H1 (cell line): Measurements from ENCODE around the gene ZNF358. TPM values are rescaled to one million over a fixed set of nuclear protein-coding genes. Genes with fewer than 3 reads are reported as not detected.

Source experiments
- CTCF ChIA-PET: fragments of 300-600 bp; sonication (Branson Sonifier 250); formaldehyde crosslinking; loops from one replicate; lab custom pipeline; 2021; ENCODE audit not compliant: partially characterized antibody; lab: Charles Lee
- POLR2A ChIA-PET: fragments of 300-600 bp; sonication (Branson Sonifier 250); formaldehyde crosslinking; loops from one replicate; lab custom pipeline; 2021; ENCODE audit warnings: inconsistent platforms; ENCODE audit not compliant: partially characterized antibody; lab: Charles Lee
- DNase-seq, 2 experiments: peaks; one replicate each; pipeline versions ENCODE4 v3.0.0 to v3.0.0-alpha.2; 2010 to 2022; ENCODE audit warnings: low spot score in 2 of 2, low read depth in 1 of 2, mixed read lengths in 1 of 2
- FAIRE-seq: peaks from 2 replicates; lab custom pipeline; 2011; peaks lifted over from hg19 to GRCh38; lab: Jason Lieb, UNC
- H2AFZ ChIP-seq: 2 replicates; pipeline ENCODE4 v1.8.1; 2012; ENCODE audit warnings: low read length, inconsistent platforms
- H2AK5ac ChIP-seq: 2 replicates; pipeline ENCODE4 v1.6.1; 2013; ENCODE audit warnings: low read depth, low read length
- H2BK120ac ChIP-seq: replicated peaks from 2 replicates; pipeline ENCODE3; 2013; ENCODE audit warnings: low read depth, low read length, inconsistent platforms
- H2BK12ac ChIP-seq: 2 replicates; pipeline ENCODE4 v1.6.1; 2013; ENCODE audit warnings: low read depth, low read length
- H2BK15ac ChIP-seq: 2 replicates; pipeline ENCODE4 v1.6.1; 2013; ENCODE audit warnings: low read length
- H2BK20ac ChIP-seq: 2 replicates; pipeline ENCODE4 v1.6.1; 2013; ENCODE audit warnings: low read length
- H2BK5ac ChIP-seq: 2 replicates; pipeline ENCODE4 v1.6.1; 2013; ENCODE audit warnings: low read depth, low read length
- H3K14ac ChIP-seq: 2 replicates; pipeline ENCODE4 v1.6.1; 2013; ENCODE audit warnings: inconsistent platforms; ENCODE audit not compliant: insufficient read length
- H3K18ac ChIP-seq: 2 replicates; pipeline ENCODE4 v1.6.1; 2013; ENCODE audit warnings: low read length; ENCODE audit errors: extremely low read depth
- H3K23ac ChIP-seq: 2 replicates; pipeline ENCODE4 v1.6.1; 2013; ENCODE audit warnings: inconsistent platforms; ENCODE audit not compliant: insufficient read length
- H3K23me2 ChIP-seq: 2 replicates; pipeline ENCODE4 v1.6.1; 2013; ENCODE audit warnings: low read depth, low read length
- H3K27ac ChIP-seq: 2 replicates; pipeline ENCODE4 v1.6.1; 2011; ENCODE audit warnings: low read depth, low read length, inconsistent platforms
- H3K27me3 ChIP-seq, 4 experiments: replicated peaks in 1 of 4; 1 replicate in 1 of 4; 2 replicates in 3 of 4; pipeline versions ENCODE4 v1.6.1 to v1.8.1; 2011 to 2013; ENCODE audit warnings: low read length in 3 of 4, mild to moderate bottlenecking in 3 of 4, inconsistent platforms in 2 of 4, mixed read lengths in 2 of 4, moderate library complexity in 1 of 4; ENCODE audit not compliant: control insufficient read depth in 3 of 4, insufficient read depth in 3 of 4; ENCODE audit errors: extremely low read depth in 1 of 4
- H3K36me3 ChIP-seq, 4 experiments: 2 replicates each; pipeline versions ENCODE4 v1.6.1 to v1.8.1; 2011 to 2013; ENCODE audit warnings: mild to moderate bottlenecking in 4 of 4, low read length in 3 of 4, moderate library complexity in 2 of 4, control low read depth in 1 of 4, inconsistent platforms in 1 of 4; ENCODE audit not compliant: insufficient read depth in 4 of 4, control insufficient read depth in 2 of 4
- H3K4ac ChIP-seq: replicated peaks from 2 replicates; pipeline ENCODE3; 2013; ENCODE audit warnings: low read length, low read depth, mixed read lengths, inconsistent platforms; ENCODE audit not compliant: insufficient read length
- H3K4me1 ChIP-seq, 4 experiments: replicated peaks in 1 of 4; 1 replicate in 1 of 4; 2 replicates in 3 of 4; pipeline versions ENCODE4 v1.6.1 to v1.8.1; 2011 to 2013; ENCODE audit warnings: low read length in 3 of 4, inconsistent platforms in 2 of 4, mixed read lengths in 1 of 4; ENCODE audit not compliant: insufficient read depth in 4 of 4, control insufficient read depth in 3 of 4
- H3K4me2 ChIP-seq, 2 experiments: 2 replicates each; pipeline versions ENCODE4 v1.6.1 to v1.8.1; 2011 to 2013; ENCODE audit warnings: low read depth in 2 of 2, low read length in 2 of 2, control low read depth in 1 of 2, inconsistent platforms in 1 of 2, mild to moderate bottlenecking in 1 of 2; ENCODE audit not compliant: insufficient read depth in 1 of 2
- H3K4me3 ChIP-seq, 4 experiments: fragments of 200-600, 300-600 bp in 1 of 4; sonication (generic), shearing (Covaris generic), sonication (Bioruptor Twin) in 1 of 4; 2 replicates each; pipeline versions ENCODE4 v1.5.1 to v1.8.1; 2011 to 2016; ENCODE audit warnings: low read length in 4 of 4, low read depth in 3 of 4, control low read depth in 2 of 4, inconsistent platforms in 2 of 4, mild to moderate bottlenecking in 2 of 4, mixed read lengths in 1 of 4, moderate library complexity in 1 of 4; ENCODE audit not compliant: insufficient read depth in 2 of 4; ENCODE audit errors: extremely low read depth in 1 of 4
- H3K56ac ChIP-seq: replicated peaks from 2 replicates; pipeline ENCODE3; 2013; ENCODE audit warnings: low read depth, mild to moderate bottlenecking, mixed read lengths, low read length, inconsistent platforms; ENCODE audit not compliant: insufficient read length
- H3K79me1 ChIP-seq: 2 replicates; pipeline ENCODE4 v1.6.1; 2013; ENCODE audit warnings: low read depth, low read length, control low read depth
- H3K79me2 ChIP-seq, 2 experiments: 2 replicates each; pipeline versions ENCODE4 v1.6.1 to v1.8.1; 2012 to 2013; ENCODE audit warnings: low read length in 2 of 2, mild to moderate bottlenecking in 2 of 2, inconsistent platforms in 1 of 2; ENCODE audit not compliant: insufficient read depth in 2 of 2, control insufficient read depth in 1 of 2
- H3K9ac ChIP-seq, 4 experiments: replicated peaks in 1 of 4; 1 replicate in 1 of 4; 2 replicates in 3 of 4; pipeline versions ENCODE4 v1.6.1 to v1.8.1; 2011 to 2013; ENCODE audit warnings: low read depth in 3 of 4, low read length in 3 of 4, control low read depth in 2 of 4, mild to moderate bottlenecking in 2 of 4, moderate library complexity in 2 of 4, inconsistent platforms in 1 of 4; ENCODE audit errors: extremely low read depth in 1 of 4
- H3K9me3 ChIP-seq, 2 experiments: 2 replicates each; pipeline versions ENCODE4 v1.6.1 to v1.8.1; 2012 to 2013; ENCODE audit warnings: mild to moderate bottlenecking in 2 of 2, moderate library complexity in 2 of 2, control low read depth in 1 of 2, inconsistent platforms in 1 of 2, low read depth in 1 of 2, low read length in 1 of 2, mixed read lengths in 1 of 2; ENCODE audit not compliant: insufficient read depth in 2 of 2
- H4K20me1 ChIP-seq, 2 experiments: replicated peaks in 1 of 2; 2 replicates each; pipeline versions ENCODE3 to v1.8.1; 2011 to 2013; ENCODE audit warnings: inconsistent platforms in 2 of 2, low read length in 2 of 2, mild to moderate bottlenecking in 1 of 2; ENCODE audit not compliant: insufficient read depth in 2 of 2, control insufficient read depth in 1 of 2
- H4K5ac ChIP-seq: 2 replicates; pipeline ENCODE4 v1.6.1; 2013; ENCODE audit warnings: low read length, low read depth, mixed read lengths, inconsistent platforms; ENCODE audit not compliant: insufficient read length
- H4K8ac ChIP-seq: 2 replicates; pipeline ENCODE4 v1.8.0; 2013; ENCODE audit warnings: mild to moderate bottlenecking, moderate library complexity, low read length, inconsistent platforms; ENCODE audit not compliant: insufficient read depth; ENCODE audit errors: extremely low read depth
- H4K91ac ChIP-seq: replicated peaks from 2 replicates; pipeline ENCODE3; 2013; ENCODE audit warnings: low read length, mixed read lengths, inconsistent platforms; ENCODE audit not compliant: insufficient read length
- BACH1 ChIP-seq: IDR thresholded peaks from 2 replicates; pipeline ENCODE4 v1.6.1; 2012; ENCODE audit warnings: low read length, improper control_type of control experiment
- BRCA1 ChIP-seq: IDR thresholded peaks from 2 replicates; pipeline ENCODE4 v1.6.1; 2012; ENCODE audit warnings: low read depth, low read length, improper control_type of control experiment
- HDAC2 ChIP-seq, 2 experiments: fragments of 300-600 bp in 1 of 2; sonication (generic) in 1 of 2; IDR thresholded peaks; 2 replicates each; pipeline ENCODE4 v1.6.1; 2011 to 2012; ENCODE audit warnings: low read depth in 2 of 2, low read length in 2 of 2, mild to moderate bottlenecking in 2 of 2, moderate library complexity in 2 of 2, borderline replicate concordance in 1 of 2, inconsistent platforms in 1 of 2
- KDM5A ChIP-seq: fragments of 200-600 bp; IDR thresholded peaks from 2 replicates; pipeline ENCODE4 v1.7.1; 2012; ENCODE audit warnings: mild to moderate bottlenecking, low read length, inconsistent platforms, mixed read lengths
- MAFK ChIP-seq: IDR thresholded peaks from 2 replicates; pipeline ENCODE4 v1.6.1; 2012; ENCODE audit warnings: low read depth, mild to moderate bottlenecking, improper control_type of control experiment, low read length
- NANOG ChIP-seq: IDR thresholded peaks from 2 replicates; pipeline ENCODE4 v1.6.1; 2011; ENCODE audit warnings: low read length, low read depth, mild to moderate bottlenecking, inconsistent platforms; ENCODE audit not compliant: insufficient read depth, poor library complexity, severe bottlenecking
- RBBP5 ChIP-seq: IDR thresholded peaks from 2 replicates; pipeline ENCODE4 v1.7.1; 2012; ENCODE audit warnings: low read depth, mild to moderate bottlenecking, inconsistent platforms, low read length, moderate library complexity, borderline replicate concordance
- SIX5 ChIP-seq: IDR thresholded peaks from 2 replicates; pipeline ENCODE4 v1.6.1; 2011; ENCODE audit warnings: mild to moderate bottlenecking, low read depth, low read length
- TBP ChIP-seq: IDR thresholded peaks from 2 replicates; pipeline ENCODE4 v1.6.1; 2011; ENCODE audit warnings: low read depth, low read length, improper control_type of control experiment
- whole genome bisulfite sequencing, 2 experiments: shearing (Covaris generic) in 1 of 2; methylation state at CpG; one replicate each; pipeline versions ENCODE4 v1.1.6 to v1.1.7; 2013 to 2015; ENCODE audit warnings: low lambda C conversion rate in 2 of 2, mixed read lengths in 2 of 2, inconsistent platforms in 1 of 2, low coverage in 1 of 2, missing lambda C conversion rate in 1 of 2; ENCODE audit not compliant: insufficient replicate concordance in 2 of 2, insufficient coverage in 1 of 2, insufficient read length in 1 of 2; ENCODE audit errors: extremely low coverage in 1 of 2, missing lambda C conversion rate in 1 of 2; 5-methylcytosine and 5-hydroxymethylcytosine counted together
- polyA plus RNA-seq, 7 experiments: library from polyadenylated mRNA; depleted of rRNA in 3 of 7; stranded (reverse) in 5 of 7; unstranded in 2 of 7; fragments of >200 nt in 5 of 7; fragments of 200-250 nt in 2 of 7; gene quantifications; 1 replicate in 5 of 7; 2 replicates in 1 of 7; 4 replicates in 1 of 7; pipeline versions ENCODE4 v1.2.1 to v1.2.3, GENCODE V29; 2011 to 2013; ENCODE audit warnings: missing spikeins in 2 of 7, mixed read lengths in 2 of 7
- total RNA-seq: library from RNA; stranded (reverse); fragmentation: NEBNext Ultra II Directional; extraction: Animal tissue kit (Norgen Biotek cat#: 25700); gene quantifications from 2 replicates; pipeline ENCODE4 v1.2.1, GENCODE V29; 2021
- TF ChIP-seq, protein P1 (sequence below), 3 experiments: IDR thresholded peaks; 1 replicate in 2 of 3; 2 replicates in 1 of 3; pipeline versions ENCODE4 v1.5.1 to v1.6.1; 2011; ENCODE audit warnings: low read length in 3 of 3, mild to moderate bottlenecking in 3 of 3, inconsistent platforms in 2 of 3, low read depth in 1 of 3, moderate library complexity in 1 of 3; ENCODE audit not compliant: insufficient read depth in 1 of 3; ENCODE audit errors: control extremely low read depth in 1 of 3

Gene ZNF358
- total and polyA plus RNA-seq, 2 of the 8 experiments (the other 6 are each of a cell fraction or from before 2014, with no cell fraction given) = 40.0 to 60.3 TPM

DNA sequence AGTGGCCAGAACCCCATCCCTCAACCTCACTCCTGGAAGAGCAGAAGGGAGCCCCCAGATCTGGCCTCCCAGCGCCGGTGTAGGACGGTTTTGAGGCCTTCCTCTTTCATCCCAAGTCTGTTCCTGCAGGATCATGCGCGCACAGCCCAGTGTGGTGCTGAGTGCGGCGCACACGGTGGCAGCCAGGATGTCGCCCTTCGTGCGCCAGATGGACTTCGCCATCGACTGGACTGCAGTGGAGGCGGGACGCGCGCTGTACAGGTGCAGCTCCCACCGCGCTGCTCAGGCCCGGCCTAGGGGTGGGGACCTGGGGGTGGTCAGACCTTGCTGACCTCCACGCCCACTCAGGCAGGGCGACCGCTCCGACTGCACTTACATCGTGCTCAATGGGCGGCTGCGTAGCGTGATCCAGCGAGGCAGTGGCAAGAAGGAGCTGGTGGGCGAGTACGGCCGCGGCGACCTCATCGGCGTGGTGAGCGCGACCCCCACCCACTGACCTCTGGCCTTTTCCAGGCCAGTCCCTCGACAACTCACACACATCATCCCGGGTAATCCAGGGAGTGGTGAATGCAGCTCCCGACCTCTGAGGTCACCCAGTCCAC lies 34.4 kb downstream of the ZNF358 start:
- Histone ChIP-seq H2AFZ (no peak overlapping the region), H4K91ac (no peak overlapping the region), H4K8ac (peak overlapping the region; percentile 62; the same call in 1 of the 2 replicates), H2AK5ac (no peak overlapping the region), H3K36me3 (peaks cover 0 to 10% (median 4%) of the 10 kb centered on the region in 4 experiments; a peak in 4 of 8 replicates), H4K20me1 (no peaks in the 10 kb centered on the region), H3K79me2 (no peaks in the 10 kb centered on the region), H2BK5ac (no peak overlapping the region), H2BK20ac (no peak overlapping the region), H2BK120ac (no peak overlapping the region), H3K23me2 (peaks cover 2% of the 10 kb centered on the region; the same call in 1 of the 2 replicates), H3K14ac (no peak overlapping the region), H3K27ac (no peak overlapping the region), H2BK15ac (no peak overlapping the region), H3K4me2 (peak overlapping the region; percentile 66 to 69), H3K27me3 (no peaks in the 10 kb centered on the region), H3K9ac (no peak overlapping the region), H3K9me3 (no peaks in the 10 kb centered on the region), H2BK12ac (peak overlapping the region; percentile 14; the same call in 1 of the 2 replicates), H3K4me1 (peaks cover 0 to 8% (median 7%) of the 10 kb centered on the region in 4 experiments; a peak in 4 of 7 replicates), H3K4ac (no peak overlapping the region), H3K18ac (no peak overlapping the region), H3K56ac (no peak overlapping the region), H3K79me1 (no peaks in the 10 kb centered on the region), H3K23ac (no peak overlapping the region), H4K5ac (no peak overlapping the region), H3K4me3 (peak overlapping the region in 2 of 4 experiments; percentile 35 to 63; a peak in 4 of 8 replicates)
- FAIRE-seq = no peak
- POLR2A ChIA-PET = interaction anchor here (0.7 to 1.6 kb wide), 7 partner anchors 8 to 89 kb away, joined by 3 to 10 read pairs (median 4); partner anchors contain the start of genes MCOLN1 and PNPLA6
- 94% methylated on average over 40 of the region's 41 CpGs; no CpG with 5 or more reads in 1 of the 2 experiments for WGBS, 2 experiments
- CTCF ChIA-PET = interaction anchor here (0.8 to 1.8 kb wide), 6 partner anchors 8 to 250 kb away, joined by 3 to 5 read pairs (median 3); partner anchors contain the start of gene PNPLA6
- DNase-seq = no peak
- no peak for TF ChIP-seq SIX5
- no peak for TF ChIP-seq MAFK
- TF ChIP-seq NANOG = no peak
- no peak for TF ChIP-seq BACH1
- no peak for TF ChIP-seq RBBP5
- TF ChIP-seq HDAC2 (IDR thresholded peaks at IDR 0.05; ENCODE audit: borderline replicate concordance in 1 of 2, low read depth in 2 of 2, low read length in 2 of 2) = no peak
- TF ChIP-seq, protein P1, sequence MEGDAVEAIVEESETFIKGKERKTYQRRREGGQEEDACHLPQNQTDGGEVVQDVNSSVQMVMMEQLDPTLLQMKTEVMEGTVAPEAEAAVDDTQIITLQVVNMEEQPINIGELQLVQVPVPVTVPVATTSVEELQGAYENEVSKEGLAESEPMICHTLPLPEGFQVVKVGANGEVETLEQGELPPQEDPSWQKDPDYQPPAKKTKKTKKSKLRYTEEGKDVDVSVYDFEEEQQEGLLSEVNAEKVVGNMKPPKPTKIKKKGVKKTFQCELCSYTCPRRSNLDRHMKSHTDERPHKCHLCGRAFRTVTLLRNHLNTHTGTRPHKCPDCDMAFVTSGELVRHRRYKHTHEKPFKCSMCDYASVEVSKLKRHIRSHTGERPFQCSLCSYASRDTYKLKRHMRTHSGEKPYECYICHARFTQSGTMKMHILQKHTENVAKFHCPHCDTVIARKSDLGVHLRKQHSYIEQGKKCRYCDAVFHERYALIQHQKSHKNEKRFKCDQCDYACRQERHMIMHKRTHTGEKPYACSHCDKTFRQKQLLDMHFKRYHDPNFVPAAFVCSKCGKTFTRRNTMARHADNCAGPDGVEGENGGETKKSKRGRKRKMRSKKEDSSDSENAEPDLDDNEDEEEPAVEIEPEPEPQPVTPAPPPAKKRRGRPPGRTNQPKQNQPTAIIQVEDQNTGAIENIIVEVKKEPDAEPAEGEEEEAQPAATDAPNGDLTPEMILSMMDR (IDR thresholded peaks at IDR 0.05; ENCODE audit: control extremely low read depth in 1 of 3, insufficient read depth in 1 of 3, low read depth in 1 of 3, low read length in 3 of 3) = no peak
- no peak for TF ChIP-seq BRCA1
- no peak for TF ChIP-seq TBP
- TF ChIP-seq KDM5A = no peak
